ENCODE results near the gene LGALS3BP.
A peak's percentile ranks its signal among the peaks of the same experiment; 100 is the strongest.

Gene LGALS3BP

GRCh38 chr17:78937561-78937960 is 42.2 kb downstream of the LGALS3BP start:
- no peak for DNase-seq

- DNase-seq: no peak
These were observed 44.1 kb downstream of the LGALS3BP start for GRCh38 chr17:78935419-78936323.

- no peak for DNase-seq
These were observed 44.9 kb downstream of the LGALS3BP start for GRCh38 chr17:78934681-78935418.

GRCh38 chr17:78933959-78934568 is 45.7 kb downstream of the LGALS3BP start:
- peak in 13 of 14 donors; percentile 60 to 93 (median 79) for DNase-seq

- peak in 2 of 14 donors; percentile 55 for DNase-seq
These were observed 46.4 kb downstream of the LGALS3BP start for GRCh38 chr17:78933025-78933958.

GRCh38 chr17:78929908-78930775 is 49.6 kb downstream of the LGALS3BP start:
- no peak for DNase-seq

GRCh38 chr17:78925662-78926555 is 53.8 kb downstream of the LGALS3BP start:
- peak in 8 of 14 donors; percentile 30 to 63 (median 54) for DNase-seq

- DNase-seq: peak in 12 of 14 donors; percentile 23 to 86 (median 73)
These were observed 54.5 kb downstream of the LGALS3BP start, which contains the start of gene TIMP2 for GRCh38 chr17:78925234-78925633. Gene TIMP2 (minus strand): TSS chr17:78925387. CDS start chr17:78925088, 299 bp downstream.

- DNase-seq: peak in 3 of 14 donors; percentile 41 to 55 (median 43)
These were observed 55.1 kb downstream of the LGALS3BP start for GRCh38 chr17:78924481-78925151.

- peak in 3 of 14 donors; percentile 40 to 56 (median 45) for DNase-seq
These were observed 55.9 kb downstream of the LGALS3BP start for GRCh38 chr17:78923660-78924453.

- peak in 5 of 14 donors; percentile 20 to 50 (median 33) for DNase-seq
These were observed 56.8 kb downstream of the LGALS3BP start for GRCh38 chr17:78922816-78923498.

- peak in 12 of 14 donors; percentile 35 to 85 (median 64) for DNase-seq
These were observed 58.2 kb downstream of the LGALS3BP start for GRCh38 chr17:78921437-78921971.

Data from C1 segment of cervical spinal cord (tissue), 14 donors.